SKM-1 (cell line): ENCODE measurements around the gene NEK6.

Experiments
- DNase-seq: peaks from one replicate; lab custom pipeline; 2025; ENCODE audit not compliant: unreplicated experiment; lab: John Stamatoyannopoulos, UW

The NEK6 gene

GRCh38 chr9:124366476-124367220, 108.9 kb downstream of the NEK6 start:
- DNase-seq, result no peak

- DNase-seq, result no peak
Measured at GRCh38 chr9:124368692-124369091, 110.9 kb downstream of the NEK6 start.

- DNase-seq, result no peak
Measured at GRCh38 chr9:124369231-124369797, 111.6 kb downstream of the NEK6 start.

GRCh38 chr9:124370896-124371582, 113.3 kb downstream of the NEK6 start:
- DNase-seq, result peak; percentile 30

- no peak for DNase-seq
Measured at GRCh38 chr9:124372038-124372437, 114.3 kb downstream of the NEK6 start.

DNA sequence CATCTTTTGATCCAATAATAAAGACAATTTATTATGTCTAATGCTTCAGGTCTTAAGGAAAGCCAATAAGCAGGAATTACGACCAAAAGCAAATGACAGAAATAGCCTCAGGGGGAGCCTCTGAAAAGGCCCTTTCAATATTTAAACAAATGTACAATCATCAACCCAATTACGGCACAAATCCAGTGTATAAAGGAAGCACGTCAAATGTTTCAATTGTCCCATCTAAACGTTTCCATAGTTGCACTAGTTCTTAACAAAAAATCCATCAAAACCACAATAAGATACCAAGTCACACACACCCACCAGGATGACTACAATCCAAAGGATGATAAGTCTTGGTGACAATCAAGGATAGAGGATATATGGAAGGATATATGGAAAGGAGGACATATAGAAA, 115.6 kb downstream of the NEK6 start:
- DNase-seq, result no peak

DNA sequence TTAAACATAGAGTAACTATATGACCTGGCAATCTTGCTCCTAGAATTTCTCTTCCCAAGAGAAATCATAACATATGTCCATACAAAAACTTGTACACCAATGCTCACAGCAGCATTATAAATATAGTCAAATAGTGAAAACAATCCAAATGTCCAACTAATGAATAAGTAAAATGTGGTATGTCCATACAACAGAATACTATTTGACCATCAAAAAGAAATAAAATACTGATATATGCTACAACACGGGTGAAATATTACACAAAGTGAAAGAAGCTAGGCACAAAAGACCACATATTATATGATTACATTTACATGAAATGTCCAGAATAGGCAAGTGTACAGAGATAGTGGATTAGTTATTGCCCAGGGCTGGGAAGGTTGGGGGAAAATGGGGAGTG, 116.1 kb downstream of the NEK6 start:
- DNase-seq, result no peak

DNA sequence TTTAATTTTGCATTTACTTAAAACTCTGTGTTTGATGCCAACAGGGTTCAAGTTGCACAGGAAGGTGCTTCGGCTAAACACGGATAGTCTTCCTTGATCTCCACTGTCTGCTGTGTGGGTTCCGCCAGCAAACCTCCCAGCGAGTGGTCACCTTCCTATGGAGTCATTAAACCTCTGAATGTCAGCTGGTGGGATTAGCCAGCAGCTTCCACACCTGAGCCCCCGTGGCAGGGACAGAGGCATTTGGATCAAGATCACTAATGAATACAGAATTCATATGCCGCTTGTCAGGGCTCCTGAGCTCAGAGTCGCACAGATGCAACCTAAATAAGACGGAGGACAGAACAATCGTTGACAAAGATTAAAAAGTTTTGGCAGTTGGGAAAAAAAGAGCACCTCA, 118.0 kb downstream of the NEK6 start:
- DNase-seq, result no peak

DNA sequence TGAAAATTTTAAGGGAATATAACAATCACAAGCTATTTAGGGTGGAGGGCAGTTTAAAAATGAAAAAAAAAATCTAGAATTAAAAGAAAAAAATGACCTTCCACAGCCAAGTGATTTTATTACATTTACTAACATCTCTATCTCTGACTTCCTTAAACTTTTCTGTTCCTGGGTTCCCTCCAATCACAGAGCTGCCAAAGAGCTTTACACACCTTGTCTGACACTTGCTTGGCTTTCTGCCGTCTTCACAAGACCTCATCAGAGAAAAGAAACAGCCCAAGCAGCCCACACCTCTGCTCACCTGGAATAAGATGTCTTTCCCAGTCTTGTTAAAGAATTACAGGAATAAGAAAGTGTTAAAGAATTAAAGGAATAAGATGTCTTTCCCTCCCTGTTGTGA, 118.6 kb downstream of the NEK6 start:
- no peak for DNase-seq

GRCh38 chr9:124377551-124378406, 120.0 kb downstream of the NEK6 start:
- no peak for DNase-seq

GRCh38 chr9:124381170-124381945, 123.6 kb downstream of the NEK6 start:
- DNase-seq, result no peak

DNA sequence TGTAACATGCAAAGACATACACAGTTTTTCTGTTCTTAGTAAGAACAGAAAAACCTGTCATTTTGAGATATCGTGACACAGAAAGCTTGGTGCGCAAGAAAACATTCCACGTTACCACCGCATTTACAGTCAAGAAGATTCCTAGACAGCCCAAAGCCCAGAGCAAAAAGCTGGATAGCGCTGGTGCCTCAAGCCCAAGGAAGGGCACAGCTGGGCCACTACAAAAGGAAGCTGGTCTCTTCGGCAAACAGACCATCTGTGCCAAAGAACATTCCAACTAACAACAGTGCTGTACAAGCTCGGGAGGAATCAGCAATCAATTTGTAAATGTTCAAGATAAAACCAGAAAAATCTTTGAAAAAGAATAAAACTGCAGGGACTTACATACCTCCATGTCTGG, 126.5 kb downstream of the NEK6 start:
- DNase-seq, result no peak

DNA sequence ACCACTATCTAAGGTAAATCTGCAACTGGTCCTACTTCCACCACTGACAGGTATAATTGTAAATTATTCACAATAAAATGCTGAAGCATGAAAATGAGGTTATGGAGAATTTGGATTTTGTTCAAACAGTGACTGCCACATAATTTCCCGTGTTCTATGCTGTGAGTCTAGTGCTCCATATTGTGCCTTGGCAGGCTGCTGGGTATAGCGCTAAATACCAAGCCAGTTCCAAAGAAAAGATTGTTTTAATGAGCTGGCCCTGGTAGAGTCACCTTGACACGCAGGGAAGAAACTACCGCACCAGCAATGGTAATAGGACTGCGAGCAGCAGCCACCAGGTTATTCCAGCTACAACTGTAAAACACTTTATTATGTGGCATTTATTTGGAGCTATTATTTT, 127.1 kb downstream of the NEK6 start:
- no peak for DNase-seq

GRCh38 chr9:124385623-124386022, 127.9 kb downstream of the NEK6 start:
- DNase-seq, result no peak

DNA sequence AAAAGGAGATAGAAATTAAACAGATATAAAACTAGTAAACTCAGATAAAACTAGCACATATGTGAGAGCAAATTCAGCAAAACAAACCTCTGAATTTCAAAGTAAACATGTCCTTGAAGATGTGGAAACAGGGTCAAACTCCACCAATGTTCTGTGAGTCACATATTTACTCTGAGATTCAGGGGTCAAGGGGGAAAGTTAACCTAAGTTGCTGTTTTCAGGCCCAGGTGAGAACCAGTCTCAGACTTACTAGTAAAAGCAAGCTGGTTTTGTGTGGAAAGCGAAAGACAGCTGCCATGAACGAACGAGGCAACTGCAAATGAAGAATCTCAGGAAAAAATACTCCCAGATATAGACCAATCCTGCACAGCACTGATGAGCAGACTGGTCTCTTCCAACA, 128.5 kb downstream of the NEK6 start:
- DNase-seq, result no peak

DNA sequence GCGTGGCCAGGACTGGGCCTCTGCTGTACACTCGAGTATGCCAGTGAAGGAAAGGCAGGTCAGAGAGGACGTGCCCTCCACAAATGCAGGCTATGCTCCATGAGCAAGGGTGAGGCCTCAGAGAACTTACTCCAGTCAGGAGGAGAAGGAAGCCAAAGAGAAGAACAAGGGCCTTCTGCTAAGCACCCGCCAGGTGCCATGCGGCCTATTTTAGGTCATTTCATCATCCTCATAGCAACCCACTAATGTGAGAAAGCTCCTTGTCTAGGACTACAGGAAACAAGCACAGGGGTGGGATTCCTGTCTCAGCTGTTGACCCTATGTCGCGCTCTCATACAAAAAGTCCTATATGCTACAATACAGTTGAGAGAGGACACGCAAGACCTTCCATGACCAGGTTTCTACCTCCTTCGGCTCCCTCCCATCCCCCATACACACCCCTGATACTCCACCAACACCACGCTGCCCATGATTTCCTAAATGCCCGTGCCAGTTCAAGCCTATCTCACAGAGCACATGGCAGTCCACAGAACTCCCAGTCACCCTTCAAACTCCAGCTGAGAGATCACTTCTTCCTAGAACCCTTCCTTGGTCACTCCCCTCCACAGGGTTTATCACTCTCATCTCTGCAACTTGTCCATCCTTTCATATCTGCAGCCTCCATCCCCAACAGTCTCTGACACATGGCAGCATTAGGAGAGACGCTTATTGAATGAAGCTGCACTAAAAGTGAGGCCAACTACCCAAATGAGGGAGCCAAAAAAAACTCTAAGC, 130.7 kb downstream of the NEK6 start:
- no peak for DNase-seq

GRCh38 chr9:124389146-124389939, 131.6 kb downstream of the NEK6 start:
- DNase-seq, result no peak

DNA sequence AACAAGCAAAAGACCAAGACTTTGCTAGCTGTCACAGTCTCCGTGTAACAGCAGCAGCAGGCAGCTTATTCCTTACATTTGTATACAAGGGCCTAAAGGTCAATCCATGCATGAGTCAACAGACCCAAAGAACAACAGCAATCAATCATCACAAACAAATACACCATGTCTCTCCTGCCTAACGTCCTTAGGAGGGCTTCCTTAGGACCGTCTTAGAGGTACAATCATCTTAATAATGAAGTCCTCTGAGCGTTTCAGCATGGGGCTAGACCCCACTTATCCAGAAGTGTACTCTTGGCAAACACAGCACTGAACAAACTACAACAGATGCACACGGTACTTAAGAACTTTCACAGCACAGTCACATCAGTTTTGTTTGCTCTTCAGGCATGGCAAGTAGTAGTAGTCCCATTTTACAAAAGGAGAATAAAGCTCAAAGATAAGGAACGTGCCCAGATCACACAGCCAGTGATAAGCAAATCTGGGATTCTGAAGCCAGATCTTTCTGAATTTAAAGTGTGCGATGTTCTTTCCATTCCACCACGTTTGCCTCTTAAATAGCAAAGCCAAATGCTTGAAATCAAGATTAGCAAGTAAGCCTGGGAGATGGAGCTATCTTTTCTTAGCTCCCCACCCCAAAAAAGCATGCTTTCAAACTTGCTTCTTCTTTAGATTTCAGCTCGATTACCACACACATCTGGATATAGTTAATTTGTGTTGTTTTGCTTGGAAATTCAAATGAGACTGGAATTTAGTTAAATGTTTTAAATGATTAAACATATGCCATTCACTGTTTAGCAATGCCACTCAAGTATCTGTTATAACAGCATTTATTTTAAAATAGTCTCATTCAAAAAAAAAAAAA, 133.3 kb downstream of the NEK6 start:
- no peak for DNase-seq
